SH-SY5Y (cell line): Measurements from ENCODE around the gene FER.

Experiments used
- GATA2 ChIP-seq: IDR thresholded peaks from 2 replicates; pipeline ENCODE4 v1.6.1; 2011; ENCODE audit warnings: mild to moderate bottlenecking, low read depth, low read length
- GATA3 ChIP-seq: IDR thresholded peaks from 2 replicates; pipeline ENCODE4 v1.6.1; 2011; ENCODE audit warnings: low read depth, mild to moderate bottlenecking, low read length, moderate library complexity

GRCh38 chr5:108975697-108976096, 228.0 kb downstream of the FER start:
- TF ChIP-seq GATA2, result no peak
- TF ChIP-seq GATA3, result no peak
